Daoy (cell line): Measurements from ENCODE around the gene TBC1D7. TPM values are rescaled to one million over a fixed set of nuclear protein-coding genes. Genes with fewer than 3 reads are reported as not detected.

Source experiments
- DNase-seq: peaks from one replicate; pipeline ENCODE4 v3.0.0-alpha.2; 2015; ENCODE audit warnings: low read depth
- total RNA-seq: library from RNA; depleted of rRNA; stranded (reverse); fragments of >200 nt; shearing (Covaris generic); gene quantifications from 2 replicates; pipeline ENCODE4 v1.2.3, GENCODE V29; 2014; rRNA removed

TBC1D7 gene
- total RNA-seq, 1 experiment from 2014 or later: 55.1 TPM

DNA sequence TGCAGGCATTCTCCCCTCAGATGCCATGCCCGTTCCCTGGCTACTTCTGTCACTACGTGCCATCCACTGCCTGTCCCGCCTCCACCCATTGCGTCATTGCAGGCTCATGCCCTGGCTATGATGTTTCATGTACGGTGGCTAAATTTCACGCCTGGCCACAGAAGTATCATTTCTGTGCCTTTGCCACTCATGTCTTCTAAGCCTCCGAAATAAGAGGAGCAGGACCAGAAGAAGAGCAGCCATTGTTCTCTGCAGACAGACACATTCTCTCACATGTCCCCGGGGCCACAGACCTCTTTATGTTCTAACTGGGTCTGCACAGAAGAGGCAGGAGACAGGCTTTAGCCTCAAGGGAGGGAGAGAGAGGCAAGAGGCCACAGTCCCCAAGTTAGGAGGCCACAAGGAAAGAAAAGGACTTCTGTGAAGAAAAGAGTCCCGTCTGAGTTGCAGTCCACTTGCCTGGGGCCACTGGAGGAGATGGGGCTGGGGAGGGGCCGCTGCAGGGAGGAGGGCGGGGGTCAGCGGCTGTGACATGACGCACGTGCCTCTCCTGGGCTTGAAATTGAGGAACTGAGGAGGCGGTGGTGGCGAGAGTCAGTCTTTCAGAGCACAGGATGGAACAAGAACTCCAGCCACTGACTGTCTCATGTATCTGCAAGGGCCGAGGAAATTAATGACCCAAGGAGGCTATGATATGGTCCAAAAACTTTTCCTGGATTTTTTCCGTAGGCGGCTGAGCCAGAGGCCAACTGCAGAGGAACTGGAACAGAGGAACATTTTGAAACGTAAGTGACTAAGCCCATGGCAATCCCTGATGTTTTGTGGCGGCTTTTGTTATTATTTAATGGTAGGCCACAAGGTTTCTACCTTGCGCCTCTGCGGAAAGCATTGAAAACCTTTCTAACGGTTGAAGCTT is 55.9 kb downstream of the TBC1D7 start:
- DNase-seq: peak; percentile 16

DNA sequence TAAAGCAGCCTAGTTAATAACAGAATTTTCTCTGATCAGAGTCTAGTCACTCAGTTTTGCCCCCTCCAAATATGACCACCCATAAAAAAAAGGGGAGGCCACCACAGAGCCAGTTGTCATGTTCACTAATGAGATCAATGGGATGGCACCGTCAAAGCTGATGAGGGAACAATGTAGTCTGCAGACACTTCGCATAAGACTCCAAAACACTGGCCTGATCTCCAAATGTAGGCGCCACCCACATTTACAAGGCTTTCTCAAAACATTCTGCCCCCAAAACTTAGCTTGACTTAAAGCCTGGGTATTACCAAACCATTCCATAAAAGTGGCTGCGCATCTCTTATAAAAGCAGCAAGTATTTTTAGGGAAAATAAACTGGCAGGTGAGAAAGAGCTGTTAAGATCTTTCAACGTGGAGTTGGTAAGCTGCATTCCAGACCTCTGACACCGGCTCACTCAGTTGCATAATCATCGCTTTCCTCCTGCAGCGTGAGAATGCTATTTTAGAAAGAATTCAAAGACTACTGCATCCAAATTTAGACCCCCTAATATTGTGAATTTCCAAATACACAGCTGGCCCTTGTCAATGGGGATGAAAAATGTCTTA is 59.3 kb downstream of the TBC1D7 start:
- DNase-seq: peak; percentile 35

DNA sequence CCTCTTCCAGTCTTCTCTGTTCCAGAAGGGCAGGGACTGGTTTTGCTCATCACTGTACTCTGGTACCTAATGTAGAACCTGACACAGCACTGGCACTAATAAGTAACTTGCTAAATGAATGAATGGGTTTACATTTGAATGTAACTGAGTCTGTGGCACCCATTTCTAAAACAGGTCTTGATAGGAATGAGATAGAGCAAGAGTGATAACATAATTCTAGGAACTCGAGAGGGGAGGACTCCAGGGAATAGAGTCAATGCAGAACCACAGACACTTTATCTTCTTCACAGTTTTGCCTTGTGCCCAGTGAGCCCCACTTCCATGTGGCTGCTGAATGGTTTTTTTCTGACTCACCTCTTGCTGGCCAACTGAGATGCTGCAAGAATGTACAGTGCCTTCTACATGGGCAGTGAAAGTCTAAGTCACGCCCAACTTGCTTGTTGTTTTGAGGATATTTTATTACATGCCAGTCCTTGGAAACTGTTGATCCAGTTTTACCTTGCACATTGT is 61.1 kb downstream of the TBC1D7 start:
- DNase-seq: peak; percentile 28

DNA sequence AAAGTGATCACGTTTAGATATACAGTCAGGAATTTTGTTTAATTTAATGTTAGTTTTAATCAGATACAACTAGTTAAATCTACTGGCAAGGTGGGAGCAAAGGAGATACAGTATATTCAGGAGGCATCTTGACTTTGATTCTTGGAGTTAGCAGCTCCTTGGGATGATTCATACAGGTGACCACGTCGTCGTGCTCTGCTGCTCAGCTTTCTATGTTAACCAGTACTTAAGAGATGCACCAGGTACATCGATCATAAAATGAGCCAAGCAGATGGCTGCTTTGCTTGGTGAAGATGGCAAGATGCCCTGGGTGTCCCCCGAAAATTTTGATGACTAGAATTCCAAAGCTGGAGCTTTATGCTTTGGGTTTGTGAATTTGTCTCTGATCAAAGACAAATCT is 64.7 kb downstream of the TBC1D7 start:
- no peak for DNase-seq

DNA sequence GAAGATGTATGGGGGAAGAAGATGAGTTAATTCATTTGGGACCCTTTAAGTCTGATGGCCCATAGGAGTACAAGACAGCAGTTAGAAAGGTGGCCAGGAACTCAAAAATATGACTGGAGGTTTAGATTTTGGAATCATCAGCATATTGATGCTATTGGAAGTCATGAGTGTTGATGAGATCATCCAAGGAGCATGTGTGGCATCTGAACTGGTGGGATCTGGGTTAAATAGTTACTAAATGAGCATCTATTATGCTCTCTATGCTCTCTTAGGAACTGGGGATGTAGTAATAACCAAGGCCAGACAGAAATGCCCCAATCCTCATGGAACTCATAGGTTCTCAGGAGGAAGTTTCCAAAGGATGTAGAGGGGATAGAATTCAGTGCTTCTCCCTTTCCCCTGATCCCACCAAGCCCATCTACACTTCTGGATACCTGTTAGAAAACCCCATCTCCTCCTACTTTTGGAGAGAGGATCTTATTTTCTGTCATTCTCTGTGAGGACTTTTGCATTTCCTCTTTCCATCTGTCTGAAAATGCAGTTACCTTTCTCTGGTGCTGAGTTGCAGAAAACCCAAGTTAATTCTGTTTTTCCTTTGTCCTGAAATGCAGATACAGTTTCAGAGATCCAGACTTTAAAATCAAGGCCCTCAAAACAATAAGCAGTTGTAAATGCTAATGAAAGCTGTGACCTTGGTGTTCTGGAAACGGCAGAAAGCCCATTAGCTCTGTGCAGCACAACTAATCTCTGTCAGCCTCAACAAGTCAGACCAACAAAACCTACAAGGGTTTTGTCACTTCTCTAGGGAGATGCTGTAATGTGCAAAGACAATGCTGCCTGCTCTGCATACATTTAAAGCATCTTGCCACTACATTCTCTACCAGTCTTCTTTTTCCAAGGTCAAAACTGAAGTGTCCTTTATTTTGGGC is 65.8 kb downstream of the TBC1D7 start:
- no peak for DNase-seq

DNA sequence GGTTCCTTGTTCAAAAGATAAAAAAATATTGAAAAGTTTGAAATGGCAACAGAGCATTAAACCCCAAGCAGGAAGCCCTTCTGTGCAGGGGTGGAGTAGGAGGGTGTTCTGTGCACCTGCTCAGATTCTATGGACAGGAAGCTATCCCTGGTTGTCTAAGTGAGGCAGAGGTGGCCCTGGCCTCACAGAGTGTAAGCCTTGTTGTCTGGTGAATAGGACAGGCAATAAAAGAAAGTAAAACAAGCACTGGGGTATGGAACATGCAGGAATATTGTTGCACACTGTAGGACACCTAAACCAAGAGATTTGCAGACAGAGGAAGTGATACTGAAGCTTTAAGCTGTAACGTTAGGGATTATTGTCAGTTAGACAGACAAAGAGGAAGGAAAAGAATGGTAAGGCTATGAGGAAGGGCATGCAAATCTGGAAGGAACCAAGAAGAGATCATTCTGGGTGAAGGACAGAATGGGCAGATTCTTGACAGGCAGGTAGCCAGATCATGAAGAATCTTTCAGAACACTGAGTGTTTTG is 66.8 kb downstream of the TBC1D7 start:
- no peak for DNase-seq

DNA sequence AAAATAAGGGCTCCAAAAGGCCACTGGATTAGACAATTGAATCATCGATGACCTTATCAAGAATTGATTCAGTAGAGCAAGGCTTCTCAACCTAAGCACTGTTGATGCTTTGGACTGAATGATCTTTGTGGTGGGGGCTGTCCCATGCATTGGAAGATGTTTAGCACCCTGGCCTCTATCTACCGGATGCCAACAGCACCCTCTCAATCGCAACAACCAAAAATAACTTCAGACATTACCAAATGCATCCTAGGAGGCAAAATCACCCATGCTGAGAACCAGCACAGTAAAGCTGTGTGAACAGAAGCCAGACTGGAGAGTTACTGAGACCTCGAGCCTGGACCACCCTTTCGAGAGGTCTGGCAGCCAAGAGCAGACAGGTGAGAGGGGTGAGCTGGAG is 67.5 kb downstream of the TBC1D7 start:
- DNase-seq: no peak

DNA sequence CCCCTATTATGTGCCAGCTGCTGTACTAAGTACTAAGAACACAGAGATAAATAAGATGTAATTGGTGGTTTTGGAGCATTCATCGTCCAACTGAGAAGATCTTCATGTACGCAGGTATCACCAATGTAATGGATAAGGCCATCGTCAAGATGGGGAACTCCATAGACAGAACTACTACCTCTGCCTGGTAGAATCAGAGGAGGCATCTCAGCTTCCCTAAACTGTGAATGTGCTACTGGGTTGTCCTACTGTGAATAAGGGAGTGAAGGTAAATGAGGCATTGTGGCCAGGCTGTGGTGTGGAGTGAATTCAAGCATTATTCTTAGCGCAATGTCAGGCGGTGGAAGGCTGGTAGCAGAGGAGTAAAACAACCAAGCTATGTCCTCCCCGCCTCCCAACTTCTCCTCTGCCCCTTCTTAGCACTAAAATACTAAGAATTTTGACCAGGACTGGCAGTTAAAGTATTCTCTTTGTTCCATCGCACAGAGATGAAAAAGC is 68.2 kb downstream of the TBC1D7 start:
- DNase-seq: no peak

DNA sequence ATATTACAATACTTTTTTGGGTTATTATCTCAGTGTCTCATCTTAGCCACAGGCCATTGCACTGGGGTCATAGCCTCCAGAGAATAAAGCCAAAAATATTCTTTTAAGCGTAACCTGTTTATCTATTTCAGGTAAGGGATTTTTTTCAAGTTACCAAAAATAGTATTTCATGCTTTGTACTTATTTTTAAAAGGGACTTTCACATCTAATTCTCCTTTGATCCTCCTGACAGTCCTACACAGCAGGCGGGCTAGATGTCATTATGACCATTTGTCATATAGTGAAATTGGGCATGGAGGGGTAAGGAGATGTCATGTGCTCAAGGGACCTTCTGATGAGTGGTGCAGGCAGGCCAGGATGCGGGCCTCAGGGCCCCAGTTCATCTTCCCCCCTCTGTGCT is 68.9 kb downstream of the TBC1D7 start:
- DNase-seq: no peak

DNA sequence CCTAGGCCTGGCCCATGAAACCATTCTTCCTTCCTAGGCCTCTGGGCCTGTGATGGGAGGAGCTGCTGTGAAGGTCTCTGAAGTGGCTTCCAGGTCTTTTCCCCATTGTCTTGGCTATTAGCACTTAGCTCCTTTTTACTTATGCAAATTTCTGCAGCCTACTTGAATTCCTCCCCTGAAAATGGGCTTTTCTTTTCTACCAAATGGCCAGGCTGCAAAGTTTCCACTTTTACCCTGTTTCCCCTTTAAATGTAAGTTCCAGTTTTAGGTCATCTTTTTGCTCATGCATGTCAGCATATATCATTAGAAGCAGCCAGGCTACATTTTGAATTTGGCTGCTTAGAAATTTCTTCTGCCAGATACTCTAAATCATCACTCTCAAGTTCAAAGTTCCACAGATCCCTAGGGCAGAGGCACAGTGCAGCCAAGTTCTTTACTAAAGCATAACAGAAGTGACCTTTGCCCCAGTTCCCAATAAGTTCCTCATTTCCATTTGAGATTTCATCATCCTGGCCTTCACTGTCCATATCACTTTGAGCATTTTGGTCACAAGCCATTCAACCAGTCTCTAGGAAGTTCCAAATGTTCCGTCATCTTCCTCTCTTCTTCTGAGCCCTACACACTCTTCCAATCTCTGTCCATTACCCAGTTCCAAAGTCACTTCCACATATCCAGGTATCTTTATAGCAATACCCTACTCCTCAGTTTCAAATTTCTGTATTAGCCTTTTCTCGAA is 71.9 kb downstream of the TBC1D7 start:
- DNase-seq: no peak

Other genes with a start within 250 kb of the TBC1D7 start
- 4.5 and 6.3 TPM in 2 replicates for gene GFOD1, start 159.1 kb upstream of the TBC1D7 start, total RNA-seq
- gene SIRT5, start 246.1 kb upstream of the TBC1D7 start, total RNA-seq: 12.1 and 12.6 TPM in 2 replicates